OCI-M2 (cell line): ENCODE results near the gene ZNF35.
A peak's percentile ranks its signal among the peaks of the same experiment; 100 is the strongest.

Experiments
- DNase-seq: peaks from one replicate; lab custom pipeline; 2025; ENCODE audit not compliant: unreplicated experiment; lab: John Stamatoyannopoulos, UW

ZNF35 gene

GRCh38 chr3:44682182-44682896, 33.8 kb downstream of the ZNF35 start:
- no peak for DNase-seq

GRCh38 chr3:44685128-44685800, 36.7 kb downstream of the ZNF35 start:
- peak; percentile 31 for DNase-seq

- DNase-seq: no peak
Observed at GRCh38 chr3:44687898-44688297, 39.4 kb downstream of the ZNF35 start.
